ENCODE data around the gene B4GALNT2. TPM values are rescaled to one million over a fixed set of nuclear protein-coding genes. Genes with fewer than 3 reads are reported as not detected.
"Not testable (repeated sequence)": the region's sequence is repeated elsewhere in the genome, so short reads cannot be mapped to it uniquely, and the experiment has no call there.

B4GALNT2 gene, protein sequence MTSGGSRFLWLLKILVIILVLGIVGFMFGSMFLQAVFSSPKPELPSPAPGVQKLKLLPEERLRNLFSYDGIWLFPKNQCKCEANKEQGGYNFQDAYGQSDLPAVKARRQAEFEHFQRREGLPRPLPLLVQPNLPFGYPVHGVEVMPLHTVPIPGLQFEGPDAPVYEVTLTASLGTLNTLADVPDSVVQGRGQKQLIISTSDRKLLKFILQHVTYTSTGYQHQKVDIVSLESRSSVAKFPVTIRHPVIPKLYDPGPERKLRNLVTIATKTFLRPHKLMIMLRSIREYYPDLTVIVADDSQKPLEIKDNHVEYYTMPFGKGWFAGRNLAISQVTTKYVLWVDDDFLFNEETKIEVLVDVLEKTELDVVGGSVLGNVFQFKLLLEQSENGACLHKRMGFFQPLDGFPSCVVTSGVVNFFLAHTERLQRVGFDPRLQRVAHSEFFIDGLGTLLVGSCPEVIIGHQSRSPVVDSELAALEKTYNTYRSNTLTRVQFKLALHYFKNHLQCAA
- total RNA-seq (2014; rRNA removed; shearing (Covaris generic)), result not detected in 2 replicates

DNA sequence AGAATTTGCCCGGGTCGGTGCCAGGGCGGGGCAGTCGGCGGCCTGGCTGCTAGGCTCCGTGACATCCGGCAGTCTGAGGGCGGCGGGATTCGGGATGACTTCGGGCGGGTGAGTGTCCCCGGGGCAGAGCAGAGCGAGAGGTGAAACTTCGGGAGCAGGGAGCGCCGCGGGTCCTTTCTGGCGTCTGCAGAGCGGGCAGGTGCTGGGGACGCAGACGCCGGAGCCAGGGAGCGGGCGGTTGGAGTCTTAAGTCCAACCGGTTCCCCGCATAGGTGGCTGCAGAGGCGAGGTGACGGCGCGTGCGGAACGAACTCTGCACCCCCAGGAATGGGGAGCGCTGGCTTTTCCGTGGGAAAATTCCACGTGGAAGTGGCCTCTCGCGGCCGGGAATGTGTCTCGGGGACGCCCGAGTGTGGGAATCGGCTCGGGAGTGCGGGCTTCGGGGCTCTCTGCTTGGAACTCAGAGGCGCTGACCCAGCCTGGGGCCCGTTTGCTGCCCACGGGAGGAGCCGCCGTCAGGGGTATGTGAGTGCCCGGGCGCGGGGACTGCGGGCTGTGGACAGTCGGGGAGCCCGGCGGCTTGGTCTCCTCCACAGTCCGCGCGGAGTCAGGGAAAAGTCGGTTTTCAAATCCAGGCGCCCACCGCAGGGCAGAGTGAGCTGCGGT lies at the start of gene B4GALNT2:
Gene B4GALNT2, plus strand, starts transcription at position 71 of the 666 bp plus-strand sequence. Its CDS starts 24 bp downstream, at position 95.
- H3K4me1 ChIP-seq, result no peaks in the 10 kb centered on the region
- peaks cover 17% of the 10 kb centered on the region for H3K9me3 ChIP-seq (replicated peaks)
- no peak within 1 kb of the TSS for H3K27ac ChIP-seq
- H3K27me3 ChIP-seq, result 0 out of 2 replicates have a peak, but pooled peaks cover 4% of the 10 kb centered on the region
- H3K36me3 ChIP-seq, result no peaks in the 10 kb centered on the region
- no peak for DNase-seq
- H3K4me3 ChIP-seq, result no peak within 1 kb of the TSS

DNA sequence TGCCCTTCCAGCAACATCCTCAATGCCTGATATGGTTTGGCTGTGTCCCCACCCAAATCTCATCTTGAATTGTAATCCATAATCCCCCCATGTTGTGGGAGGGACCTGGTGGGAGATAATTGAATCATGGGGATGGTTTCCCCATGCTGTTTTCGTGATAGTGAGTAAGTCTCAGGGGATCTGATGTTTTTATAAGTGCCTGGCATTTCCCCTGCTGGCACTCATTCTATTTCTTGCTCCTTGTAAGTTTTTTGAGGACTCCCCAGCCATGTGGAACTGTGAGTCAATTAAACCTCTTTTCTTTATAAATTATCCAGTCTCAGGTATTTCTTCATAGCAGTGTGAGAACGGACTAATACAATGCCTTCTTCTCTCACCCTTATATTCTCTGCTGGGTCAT lies 47.5 kb upstream of the B4GALNT2 start:
- H3K4me1 ChIP-seq, DNase-seq: not testable (repeated sequence)

DNA sequence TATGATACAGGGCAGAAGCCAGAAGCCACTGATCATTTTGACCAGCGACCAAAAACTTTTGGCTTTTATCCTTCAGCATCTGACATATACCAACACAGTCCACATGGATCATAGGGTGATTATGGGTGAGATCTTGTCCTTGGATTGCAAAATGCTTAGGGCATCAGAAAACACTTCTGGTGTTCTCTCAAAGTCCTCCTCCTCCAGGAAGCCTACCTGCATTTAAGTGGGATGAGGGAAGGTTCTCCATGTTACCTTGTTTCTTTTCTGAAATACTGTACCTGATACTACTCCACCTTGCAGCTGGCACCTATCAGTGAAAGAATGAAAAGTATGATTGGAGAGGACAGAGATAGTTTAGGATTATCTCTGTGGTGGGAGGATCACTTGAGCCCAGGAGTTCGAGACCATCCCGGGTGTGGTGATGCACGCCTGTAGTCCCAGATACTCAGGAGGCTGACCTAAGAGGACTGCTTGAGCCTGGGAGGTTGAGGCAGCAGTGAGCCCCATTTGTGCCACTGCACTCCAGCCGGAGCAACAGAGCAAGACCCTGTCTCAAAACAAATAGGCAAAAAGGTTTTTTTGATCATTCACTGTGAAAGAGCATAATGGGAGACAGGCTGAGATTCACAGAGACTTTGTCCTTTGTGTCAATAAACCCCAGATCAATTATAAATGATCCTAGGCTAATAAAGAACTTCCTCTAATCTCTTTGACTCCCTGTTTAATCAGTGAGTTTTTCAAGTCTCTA lies 46.8 kb upstream of the B4GALNT2 start:
- no peak overlapping the region for H3K27ac ChIP-seq
- no peaks in the 10 kb centered on the region for H3K27me3 ChIP-seq
- H3K36me3 ChIP-seq, result no peaks in the 10 kb centered on the region
- H3K4me3 ChIP-seq, result no peak overlapping the region
- H3K9me3 ChIP-seq (replicated peaks), result no peaks in the 10 kb centered on the region
- no peaks in the 10 kb centered on the region for H3K4me1 ChIP-seq
- DNase-seq, result no peak

More for the DNA sequence above, 47.5 kb upstream of the B4GALNT2 start:
- H3K36me3 ChIP-seq; H3K27ac ChIP-seq; H3K9me3 ChIP-seq (replicated peaks); H3K27me3 ChIP-seq; H3K4me3 ChIP-seq: not testable (repeated sequence)

GRCh38 chr17:49086316-49086605 lies 46.3 kb upstream of the B4GALNT2 start:
- no peak for DNase-seq

GRCh38 chr17:49086649-49087048 lies 45.9 kb upstream of the B4GALNT2 start:
- H3K4me1 ChIP-seq, result no peaks in the 10 kb centered on the region
- DNase-seq, result no peak
- H3K9me3 ChIP-seq (replicated peaks), result no peaks in the 10 kb centered on the region
- H3K4me3 ChIP-seq, result no peak overlapping the region
- no peak overlapping the region for H3K27ac ChIP-seq
- no peaks in the 10 kb centered on the region for H3K36me3 ChIP-seq
- H3K27me3 ChIP-seq, result no peaks in the 10 kb centered on the region

More at GRCh38 chr17:49086316-49086605, 46.3 kb upstream of the B4GALNT2 start:
- Histone ChIP-seq H3K4me3 (no peak overlapping the region), H3K9me3 (replicated peaks) (no peaks in the 10 kb centered on the region), H3K36me3 (no peaks in the 10 kb centered on the region), H3K27ac (no peak overlapping the region), H3K27me3 (no peaks in the 10 kb centered on the region), H3K4me1 (no peaks in the 10 kb centered on the region)

DNA sequence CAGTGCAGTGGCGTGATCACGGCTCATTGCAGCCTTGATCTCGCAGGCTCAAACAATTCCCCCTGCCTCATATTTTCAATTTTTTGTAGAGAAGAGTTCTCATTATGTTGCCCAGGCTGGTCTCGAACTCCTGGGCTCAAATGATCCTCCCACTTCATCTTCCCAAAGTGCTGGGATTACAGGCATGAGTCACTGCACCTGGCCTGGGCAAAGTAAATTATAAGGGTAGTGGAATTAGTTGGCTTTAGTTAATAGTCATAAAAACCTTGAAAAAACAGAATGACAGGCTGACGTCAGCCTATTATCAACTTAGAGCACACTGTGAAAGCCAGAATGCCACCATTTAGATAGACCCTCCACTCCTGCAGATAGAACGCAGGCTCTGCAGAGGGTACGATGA lies 43.5 kb upstream of the B4GALNT2 start:
- DNase-seq, result no peak
- Histone ChIP-seq H3K27ac (no peak overlapping the region), H3K9me3 (replicated peaks) (no peaks in the 10 kb centered on the region), H3K4me1 (no peaks in the 10 kb centered on the region), H3K36me3 (no peaks in the 10 kb centered on the region), H3K27me3 (no peaks in the 10 kb centered on the region), H3K4me3 (no peak overlapping the region)

DNA sequence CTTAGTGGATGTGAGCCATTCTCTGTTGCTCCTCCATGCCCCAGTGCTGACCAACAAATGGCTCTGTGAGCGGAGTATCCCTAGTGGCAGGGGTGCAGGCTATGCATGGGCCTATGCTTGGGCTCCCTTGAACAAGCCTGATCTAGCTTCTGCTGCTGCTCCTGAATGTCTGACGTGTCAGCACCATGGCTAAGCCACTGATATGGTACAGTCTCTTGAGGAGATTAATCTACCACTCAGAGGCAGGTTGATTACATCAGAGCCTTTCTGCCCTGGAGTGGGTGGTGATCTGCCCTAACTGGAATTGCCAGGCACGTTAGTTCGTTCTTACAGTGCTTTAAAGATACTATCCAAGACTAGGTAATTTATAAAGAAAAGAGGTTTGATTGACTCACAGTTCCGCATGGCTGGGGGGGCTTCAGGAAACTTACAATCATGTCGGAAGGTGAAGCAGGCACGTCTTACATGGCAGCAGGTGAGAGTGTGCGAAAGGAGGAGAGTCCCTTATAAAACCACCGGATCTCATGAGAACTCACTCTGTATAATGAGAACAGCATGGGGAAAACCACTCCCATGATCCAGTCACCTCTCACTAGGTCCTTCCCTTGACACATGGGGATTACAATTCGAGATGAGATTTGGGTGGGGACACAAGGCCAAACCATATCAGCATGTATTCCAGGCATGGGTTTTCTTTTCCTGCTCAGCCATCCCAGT lies 41.5 kb upstream of the B4GALNT2 start:
- no peaks in the 10 kb centered on the region for H3K4me1 ChIP-seq
- no peaks in the 10 kb centered on the region for H3K36me3 ChIP-seq
- DNase-seq, result no peak
- H3K27me3 ChIP-seq, result no peaks in the 10 kb centered on the region
- no peak overlapping the region for H3K4me3 ChIP-seq
- H3K9me3 ChIP-seq (replicated peaks), result no peaks in the 10 kb centered on the region
- no peak overlapping the region for H3K27ac ChIP-seq

DNA sequence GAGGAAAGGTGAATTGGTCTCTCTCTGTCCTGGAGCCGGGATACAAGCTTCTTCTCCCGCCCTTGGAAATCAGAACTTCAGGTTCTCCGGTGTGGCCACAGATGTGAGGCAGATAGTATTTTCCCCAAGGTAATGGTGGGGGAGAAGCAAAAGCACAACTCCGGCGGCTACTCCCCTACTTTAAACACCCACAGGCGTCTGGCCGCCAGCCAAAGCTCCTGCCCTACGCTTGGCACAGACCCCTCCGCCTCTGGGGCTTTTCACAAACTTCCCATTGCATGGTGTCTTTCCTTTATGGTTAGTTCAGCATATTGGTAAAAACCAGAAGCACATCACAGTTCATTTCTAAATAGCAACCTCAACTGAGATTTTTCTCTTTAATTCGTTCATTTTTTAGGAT lies 39.4 kb upstream of the B4GALNT2 start:
- no peaks in the 10 kb centered on the region for H3K27me3 ChIP-seq
- H3K4me3 ChIP-seq, result no peak overlapping the region
- peak; percentile 17 to 33 for DNase-seq
- no peak overlapping the region for H3K27ac ChIP-seq
- no peaks in the 10 kb centered on the region for H3K4me1 ChIP-seq
- H3K36me3 ChIP-seq, result no peaks in the 10 kb centered on the region
- no peaks in the 10 kb centered on the region for H3K9me3 ChIP-seq (replicated peaks)

- H3K27ac ChIP-seq, result no peak overlapping the region
- H3K27me3 ChIP-seq, result no peaks in the 10 kb centered on the region
- no peaks in the 10 kb centered on the region for H3K9me3 ChIP-seq (replicated peaks)
- no peaks in the 10 kb centered on the region for H3K4me1 ChIP-seq
- no peak overlapping the region for H3K4me3 ChIP-seq
- no peak for DNase-seq
- H3K36me3 ChIP-seq, result no peaks in the 10 kb centered on the region
Measured at GRCh38 chr17:49100601-49101000, 32.0 kb upstream of the B4GALNT2 start.

DNA sequence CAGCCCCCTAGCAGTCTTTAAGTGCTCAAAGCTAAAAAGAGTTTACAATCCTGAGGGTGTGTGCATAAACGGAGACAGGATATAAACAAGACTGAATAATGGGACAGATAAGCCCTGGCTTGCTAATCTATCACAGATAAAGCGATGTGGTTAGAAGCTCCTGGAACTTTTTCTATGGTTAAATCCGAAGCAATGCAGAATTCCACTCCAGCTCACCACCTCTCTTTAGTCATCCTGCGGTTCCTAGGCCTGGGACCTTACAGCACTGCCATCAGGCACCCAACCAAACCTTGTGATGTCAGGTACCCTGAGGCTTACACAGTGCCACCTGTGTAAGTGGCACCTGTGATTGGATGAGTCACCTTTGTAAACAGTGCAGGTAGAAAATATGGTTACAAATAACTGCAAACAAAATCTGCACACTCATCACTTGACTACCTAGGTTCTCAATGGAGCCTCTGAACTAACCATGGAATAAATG lies 31.5 kb upstream of the B4GALNT2 start:
- no peaks in the 10 kb centered on the region for H3K4me1 ChIP-seq
- H3K27me3 ChIP-seq, result no peaks in the 10 kb centered on the region
- no peak overlapping the region for H3K4me3 ChIP-seq
- no peak for DNase-seq
- H3K27ac ChIP-seq, result no peak overlapping the region
- no peaks in the 10 kb centered on the region for H3K9me3 ChIP-seq (replicated peaks)
- H3K36me3 ChIP-seq, result no peaks in the 10 kb centered on the region

DNA sequence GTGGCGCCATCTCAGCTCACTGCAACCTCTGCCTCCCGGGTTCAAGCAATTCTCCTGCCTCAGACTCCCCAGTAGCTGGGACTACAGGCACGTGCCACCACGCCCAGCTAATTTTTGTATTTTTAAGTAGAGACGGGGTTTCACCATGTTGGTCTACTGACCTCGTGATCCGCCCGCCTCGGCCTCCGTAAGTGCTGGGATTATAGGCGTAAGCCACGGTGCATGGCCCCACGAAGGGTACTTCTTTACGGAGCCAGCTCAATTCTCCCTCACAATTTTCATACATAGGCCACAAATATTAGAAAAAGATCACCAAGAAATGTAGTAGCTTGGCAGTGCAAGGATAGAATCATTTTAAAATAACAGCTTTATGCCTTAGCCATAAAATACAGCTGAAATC lies 29.2 kb upstream of the B4GALNT2 start:
- not testable (repeated sequence) for H3K27me3 ChIP-seq; H3K4me1 ChIP-seq; H3K27ac ChIP-seq; H3K4me3 ChIP-seq; DNase-seq; H3K9me3 ChIP-seq (replicated peaks); H3K36me3 ChIP-seq

DNA sequence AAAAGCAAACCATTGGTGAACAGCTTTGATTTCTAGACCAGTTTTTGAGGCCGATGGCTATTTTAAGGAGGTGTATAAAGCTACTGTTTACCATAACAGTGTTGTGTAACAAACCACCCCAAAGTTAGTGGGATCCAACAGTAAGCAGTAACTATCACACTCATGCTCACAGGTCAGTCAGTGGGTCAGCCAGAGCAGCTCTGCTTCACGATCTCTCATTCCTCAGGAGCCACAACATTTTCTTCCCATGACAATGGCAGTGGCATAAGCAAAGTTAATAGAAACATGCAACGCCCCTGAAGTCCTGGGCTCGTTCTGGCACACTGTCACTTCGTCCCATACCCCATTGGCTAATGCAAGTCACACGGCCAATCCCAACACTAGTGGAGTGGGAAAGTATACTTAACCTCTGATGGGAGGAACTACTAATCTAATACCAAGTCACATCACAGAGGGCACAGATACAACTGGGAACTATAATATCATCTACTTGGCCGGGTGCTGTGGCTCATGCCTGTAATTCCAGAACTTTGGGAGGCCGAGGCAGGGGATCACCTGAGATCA lies 28.0 kb upstream of the B4GALNT2 start:
- Histone ChIP-seq H3K27ac (no peak overlapping the region), H3K4me1 (no peaks in the 10 kb centered on the region; the same call in 1 of the 2 replicates)
- DNase-seq, result no peak

GRCh38 chr17:49106321-49107210 lies 26.0 kb upstream of the B4GALNT2 start:
- H3K4me3 ChIP-seq, result no peak overlapping the region
- no peaks in the 10 kb centered on the region for H3K27me3 ChIP-seq
- no peaks in the 10 kb centered on the region; the same call in 1 of the 2 replicates for H3K4me1 ChIP-seq
- no peaks in the 10 kb centered on the region for H3K9me3 ChIP-seq (replicated peaks)
- H3K36me3 ChIP-seq, result no peaks in the 10 kb centered on the region
- no peak overlapping the region for H3K27ac ChIP-seq
- DNase-seq, result no peak

More for the DNA sequence above, 28.0 kb upstream of the B4GALNT2 start:
- no peak overlapping the region for H3K4me3 ChIP-seq
- H3K36me3 ChIP-seq, result no peaks in the 10 kb centered on the region
- no peaks in the 10 kb centered on the region for H3K9me3 ChIP-seq (replicated peaks)
- H3K27me3 ChIP-seq, result no peaks in the 10 kb centered on the region
